Kidney epithelial cell (primary cell): ENCODE results near the gene MUL1. TPM values are rescaled to one million over a fixed set of nuclear protein-coding genes. Genes with fewer than 3 reads are reported as not detected.

Experiments
- DNase-seq: peaks from one replicate; pipeline ENCODE4 v3.0.0-alpha.2; 2010; ENCODE audit warnings: low read depth
- H3K27me3 ChIP-seq: 2 replicates; pipeline ENCODE4 v1.6.0; 2011; ENCODE audit warnings: low read length; ENCODE audit not compliant: control insufficient read depth, insufficient read depth
- H3K36me3 ChIP-seq: 2 replicates; pipeline ENCODE4 v1.5.1; 2011; ENCODE audit warnings: low read length; ENCODE audit not compliant: control insufficient read depth, insufficient read depth
- H3K4me3 ChIP-seq: 2 replicates; pipeline ENCODE4 v1.5.1; 2011; ENCODE audit warnings: low read depth, mild to moderate bottlenecking, control low read depth, low read length
- total RNA-seq: library from RNA; depleted of rRNA; stranded (reverse); fragments of >200 nt; gene quantifications from 2 replicates; pipeline ENCODE4 v1.2.3, GENCODE V29; 2015
- TF ChIP-seq, protein P1 (sequence below): IDR thresholded peaks from 2 replicates; pipeline ENCODE4 v1.5.1; 2011; ENCODE audit warnings: mild to moderate bottlenecking, moderate library complexity, low read length, control low read depth, inconsistent platforms; ENCODE audit not compliant: insufficient read depth, poor library complexity, severe bottlenecking

Gene MUL1
- total RNA-seq, 1 donor from 2014 or later, result 43.0 TPM

DNA sequence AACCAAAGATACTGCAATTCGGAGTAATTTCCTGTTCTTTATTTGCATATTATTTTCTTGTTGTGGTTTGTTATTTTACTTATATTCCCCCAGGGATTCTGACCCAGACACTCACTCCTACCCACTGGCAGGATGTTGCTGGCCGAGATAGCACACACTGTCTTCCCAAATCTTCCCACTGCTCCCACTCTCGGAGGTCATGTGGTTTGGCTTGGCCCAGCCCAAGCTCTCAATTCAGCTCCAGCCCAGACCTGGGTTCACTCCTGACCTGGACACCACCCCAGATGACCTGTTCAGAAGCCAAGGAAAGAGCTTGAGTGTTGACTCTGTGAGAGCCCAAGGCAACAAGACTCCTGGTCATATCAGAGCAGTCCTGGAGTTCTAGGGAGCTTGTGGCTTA lies 43.2 kb upstream of the MUL1 start:
- H3K36me3 ChIP-seq, result no peaks in the 10 kb centered on the region
- TF ChIP-seq, protein P1, sequence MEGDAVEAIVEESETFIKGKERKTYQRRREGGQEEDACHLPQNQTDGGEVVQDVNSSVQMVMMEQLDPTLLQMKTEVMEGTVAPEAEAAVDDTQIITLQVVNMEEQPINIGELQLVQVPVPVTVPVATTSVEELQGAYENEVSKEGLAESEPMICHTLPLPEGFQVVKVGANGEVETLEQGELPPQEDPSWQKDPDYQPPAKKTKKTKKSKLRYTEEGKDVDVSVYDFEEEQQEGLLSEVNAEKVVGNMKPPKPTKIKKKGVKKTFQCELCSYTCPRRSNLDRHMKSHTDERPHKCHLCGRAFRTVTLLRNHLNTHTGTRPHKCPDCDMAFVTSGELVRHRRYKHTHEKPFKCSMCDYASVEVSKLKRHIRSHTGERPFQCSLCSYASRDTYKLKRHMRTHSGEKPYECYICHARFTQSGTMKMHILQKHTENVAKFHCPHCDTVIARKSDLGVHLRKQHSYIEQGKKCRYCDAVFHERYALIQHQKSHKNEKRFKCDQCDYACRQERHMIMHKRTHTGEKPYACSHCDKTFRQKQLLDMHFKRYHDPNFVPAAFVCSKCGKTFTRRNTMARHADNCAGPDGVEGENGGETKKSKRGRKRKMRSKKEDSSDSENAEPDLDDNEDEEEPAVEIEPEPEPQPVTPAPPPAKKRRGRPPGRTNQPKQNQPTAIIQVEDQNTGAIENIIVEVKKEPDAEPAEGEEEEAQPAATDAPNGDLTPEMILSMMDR, result no peak
- peaks cover 41% of the 10 kb centered on the region for H3K27me3 ChIP-seq
- no peak overlapping the region for H3K4me3 ChIP-seq
- DNase-seq, result no peak

DNA sequence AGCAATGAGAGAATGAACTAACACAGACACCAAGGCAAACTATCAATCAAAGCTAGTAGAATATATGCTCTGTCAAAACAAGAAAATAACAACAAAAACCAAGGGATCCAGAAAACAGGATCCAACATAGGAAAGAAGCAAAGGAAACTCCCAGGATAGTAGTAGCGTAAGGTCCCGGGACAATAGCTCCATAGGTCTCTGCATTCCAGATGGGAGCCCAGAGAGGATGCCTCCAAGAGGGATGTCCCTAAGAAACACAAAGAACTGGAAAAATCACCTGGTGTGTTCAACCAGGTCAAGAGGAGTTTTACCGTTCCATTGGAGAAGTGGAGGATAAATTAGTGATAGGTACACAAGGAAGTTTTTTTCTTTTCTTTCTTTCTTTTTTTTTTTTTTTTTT lies 38.7 kb upstream of the MUL1 start:
- H3K36me3 ChIP-seq, result no peaks in the 10 kb centered on the region
- H3K4me3 ChIP-seq, result no peak overlapping the region
- peaks cover 8% of the 10 kb centered on the region for H3K27me3 ChIP-seq
- TF ChIP-seq, protein P1, result no peak
- no peak for DNase-seq

DNA sequence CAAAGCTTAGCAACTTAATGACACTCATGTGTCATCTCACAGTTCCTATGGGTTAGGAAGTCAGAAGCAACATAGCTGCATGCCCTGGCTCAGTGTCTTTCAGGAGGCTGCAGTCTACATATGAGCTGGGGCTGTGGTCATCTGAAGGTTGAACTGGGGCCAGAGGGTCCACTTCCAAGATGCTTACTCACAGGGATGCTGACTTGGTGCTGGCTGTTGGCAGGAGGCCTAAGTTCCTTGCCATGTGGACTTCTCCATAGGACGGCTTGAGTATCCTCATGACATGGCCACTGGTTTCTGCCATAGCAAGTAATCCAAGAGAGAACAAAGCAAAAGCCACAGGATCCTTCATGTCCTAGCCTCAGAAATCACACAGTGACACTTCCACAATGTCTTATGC lies 32.3 kb upstream of the MUL1 start:
- TF ChIP-seq, protein P1, result no peak
- Histone ChIP-seq H3K27me3 (peaks cover 6% of the 10 kb centered on the region), H3K36me3 (no peaks in the 10 kb centered on the region), H3K4me3 (no peak overlapping the region)
- DNase-seq, result no peak

DNA sequence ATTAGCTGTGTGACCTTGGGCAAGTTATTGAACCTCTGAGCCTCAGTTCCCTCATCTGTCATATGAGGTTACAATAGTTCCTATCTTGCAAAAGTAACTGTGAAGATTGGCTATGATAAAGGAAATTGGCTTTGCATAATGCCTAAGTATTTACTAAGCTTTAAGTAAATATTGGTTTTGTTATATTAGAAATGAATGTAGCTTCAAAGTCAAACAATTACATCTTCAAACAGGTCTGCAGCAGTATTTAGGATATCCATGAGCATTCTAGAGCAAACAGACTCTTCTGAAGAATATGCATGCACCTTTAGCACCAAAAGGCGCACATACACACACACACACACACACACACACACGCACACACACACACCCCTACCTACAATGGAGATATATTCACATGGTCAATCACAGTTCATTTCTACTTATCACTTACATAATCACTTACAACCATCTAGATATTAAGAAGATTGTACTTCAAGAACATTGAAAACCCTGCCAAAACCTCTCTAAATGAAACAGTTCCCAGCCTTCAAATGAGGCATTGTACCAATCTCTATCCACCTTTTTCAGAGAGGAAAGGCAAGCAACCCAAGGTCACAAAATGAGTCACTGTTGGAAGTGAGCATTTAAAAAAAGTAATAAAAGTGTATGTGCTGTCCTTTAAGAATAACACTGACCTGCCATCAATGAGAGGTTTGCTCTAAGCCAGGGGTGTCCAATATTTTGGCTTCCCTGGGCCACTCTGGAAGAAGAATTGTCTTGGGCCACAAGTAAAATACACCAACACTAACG lies 31.0 kb upstream of the MUL1 start:
- Histone ChIP-seq H3K27me3 (peaks cover 17% of the 10 kb centered on the region), H3K4me3 (no peak overlapping the region), H3K36me3 (no peaks in the 10 kb centered on the region)
- DNase-seq, result no peak
- TF ChIP-seq, protein P1, result no peak

DNA sequence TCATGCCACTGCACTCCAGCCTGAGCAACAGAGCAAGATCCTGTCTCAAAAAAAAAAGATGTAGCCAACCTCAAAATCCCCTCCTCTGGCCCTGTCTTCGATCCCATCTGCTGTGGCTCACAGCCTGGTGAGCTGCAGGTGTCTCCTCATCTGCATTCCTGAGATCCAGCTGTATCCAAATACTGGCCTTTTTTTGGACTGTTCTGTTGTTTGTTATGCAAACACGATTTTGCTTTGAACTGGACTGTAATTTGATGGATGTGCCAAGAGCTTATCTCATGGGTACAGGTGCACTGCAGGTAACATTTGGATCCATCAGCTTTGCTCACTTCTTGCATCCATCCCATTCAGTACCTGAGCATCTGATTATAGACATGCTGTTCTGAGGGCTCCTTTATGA lies 30.3 kb upstream of the MUL1 start:
- H3K36me3 ChIP-seq, result no peaks in the 10 kb centered on the region
- DNase-seq, result no peak
- peaks cover 25% of the 10 kb centered on the region for H3K27me3 ChIP-seq
- TF ChIP-seq, protein P1, result no peak
- no peak overlapping the region for H3K4me3 ChIP-seq
